B cell (primary cell): ENCODE data around the gene HLA-DPB1. TPM values are rescaled to one million over a fixed set of nuclear protein-coding genes. Genes with fewer than 3 reads are reported as not detected.

Experiments used
- ATAC-seq: fragments of 200-7000 bp; cut with Tn5 transposase; one replicate; pipeline ENCODE4 v1.10.0; 2021; ENCODE audit warnings: low read depth, mild to moderate bottlenecking, moderate number of reproducible peaks, moderate library complexity
- CTCF ChIA-PET: fragments of 350-600 bp; sonication (Branson Sonifier 250); formaldehyde crosslinking; loops from one replicate; lab custom pipeline; 2021; ENCODE audit warnings: antibody characterized with exemption, inconsistent platforms; lab: Charles Lee
- POLR2A ChIA-PET: fragments of 350-600 bp; sonication (Branson Sonifier 250); formaldehyde crosslinking; loops from one replicate; lab custom pipeline; 2021; ENCODE audit warnings: antibody characterized with exemption; lab: Charles Lee
- DNase-seq: peaks from one replicate; pipeline ENCODE4 v3.0.0; 2013
- H2AFZ ChIP-seq: 2 replicates; pipeline ENCODE4 v1.6.1; 2012; ENCODE audit warnings: mild to moderate bottlenecking, low read depth, low read length; ENCODE audit not compliant: insufficient read depth, poor library complexity, severe bottlenecking
- H3K27ac ChIP-seq, 2 donors: 1 replicate in 1 of 2; 2 replicates in 1 of 2; pipeline ENCODE4 v1.5.1; 2012 to 2013; ENCODE audit warnings: low read length in 2 of 2, mild to moderate bottlenecking in 2 of 2, moderate library complexity in 1 of 2
- H3K27me3 ChIP-seq, 4 experiments: fragments of 200-600 bp in 1 of 4; sonication (generic) in 1 of 4; replicated peaks in 1 of 4; 1 replicate in 2 of 4; 2 replicates in 2 of 4; pipeline versions ENCODE4 v1.6.1 to v1.7.0; 2013 to 2016; ENCODE audit warnings: low read length in 3 of 4, mild to moderate bottlenecking in 2 of 4, mixed read lengths in 1 of 4, moderate library complexity in 1 of 4; ENCODE audit not compliant: insufficient read depth in 4 of 4, control insufficient read depth in 3 of 4; ENCODE audit errors: control extremely low read depth in 1 of 4
- H3K36me3 ChIP-seq, 2 experiments: replicated peaks in 1 of 2; 1 replicate in 1 of 2; 2 replicates in 1 of 2; pipeline versions ENCODE4 v1.6.1 to v1.7.1; 2013; ENCODE audit warnings: low read length in 1 of 2; ENCODE audit not compliant: insufficient read depth in 2 of 2, control insufficient read depth in 1 of 2; ENCODE audit errors: control extremely low read depth in 1 of 2, extremely low read depth in 1 of 2
- H3K4me1 ChIP-seq, 2 donors: fragments of 200-600 bp in 1 of 2; sonication (generic) in 1 of 2; 1 replicate in 1 of 2; 2 replicates in 1 of 2; pipeline versions ENCODE4 v1.5.1 to v1.6.1; 2013 to 2017; ENCODE audit warnings: low read length in 2 of 2; ENCODE audit not compliant: control insufficient read depth in 2 of 2, insufficient read depth in 2 of 2
- H3K4me2 ChIP-seq: replicated peaks from 2 replicates; pipeline ENCODE3; 2012; ENCODE audit warnings: mild to moderate bottlenecking, low read depth, low read length; ENCODE audit not compliant: poor library complexity, severe bottlenecking
- H3K4me3 ChIP-seq, 5 experiments: fragments of 200-600 bp in 1 of 5; sonication (generic) in 1 of 5; 1 replicate in 3 of 5; 2 replicates in 2 of 5; pipeline versions ENCODE4 v1.5.1 to v1.7.0; 2011 to 2016; ENCODE audit warnings: low read length in 4 of 5, mild to moderate bottlenecking in 4 of 5, low read depth in 2 of 5, control low read depth in 1 of 5, moderate library complexity in 1 of 5; ENCODE audit not compliant: insufficient read depth in 1 of 5; ENCODE audit errors: control extremely low read depth in 1 of 5, extremely low read depth in 1 of 5
- H3K79me2 ChIP-seq: fragments of 200-600 bp; sonication (generic); one replicate; pipeline ENCODE4 v1.6.0; 2016; ENCODE audit warnings: low read length; ENCODE audit not compliant: control insufficient read depth, insufficient read depth
- H3K9ac ChIP-seq: fragments of 200-600 bp; sonication (generic); 2 replicates; pipeline ENCODE4 v1.6.1; 2017; ENCODE audit warnings: mild to moderate bottlenecking, low read length, moderate library complexity
- H3K9me3 ChIP-seq, 3 donors: one replicate each; pipeline versions ENCODE4 v1.6.1 to v1.7.1; 2013; ENCODE audit warnings: low read length in 2 of 3; ENCODE audit not compliant: control insufficient read depth in 2 of 3, insufficient read depth in 1 of 3; ENCODE audit errors: control extremely low read depth in 1 of 3
- H4K20me1 ChIP-seq: 2 replicates; pipeline ENCODE4 v1.6.0; 2012; ENCODE audit warnings: mild to moderate bottlenecking, low read length; ENCODE audit not compliant: insufficient read depth, control insufficient read depth, poor library complexity, severe bottlenecking
- H3K27ac Mint-ChIP-seq: one replicate; pipeline ENCODE4 v1.8.0; 2021; ENCODE audit warnings: mixed read lengths
- H3K27me3 Mint-ChIP-seq: one replicate; pipeline ENCODE4 v1.8.0; 2021; ENCODE audit warnings: mixed read lengths
- H3K4me1 Mint-ChIP-seq: one replicate; pipeline ENCODE4 v1.8.0; 2021; ENCODE audit warnings: mixed read lengths
- H3K4me3 Mint-ChIP-seq: one replicate; pipeline ENCODE4 v1.8.0; 2021; ENCODE audit warnings: mixed read lengths
- H3K9me3 Mint-ChIP-seq: one replicate; pipeline ENCODE4 v1.8.0; 2022; ENCODE audit warnings: mixed read lengths; ENCODE audit not compliant: insufficient read depth
- CTCF ChIP-seq: fragments of 200-600 bp; IDR thresholded peaks from one replicate; pipeline ENCODE4 v1.8.0; 2022; ENCODE audit warnings: antibody characterized with exemption, mild to moderate bottlenecking
- EZH2 ChIP-seq: IDR thresholded peaks from 2 replicates; pipeline ENCODE4 v1.6.1; 2012; ENCODE audit warnings: borderline replicate concordance, low read depth, mild to moderate bottlenecking, moderate library complexity, low read length; ENCODE audit not compliant: insufficient read depth, poor library complexity, severe bottlenecking
- WGBS: methylation state at CpG from one replicate; pipeline ENCODE4 v1.1.5; 2013; ENCODE audit warnings: missing lambda C conversion rate; ENCODE audit not compliant: insufficient coverage; 5-methylcytosine and 5-hydroxymethylcytosine counted together
- intact Hi-C: fragments of 100-400 bp; cut with micrococcal nuclease; formaldehyde crosslinking; loops from one replicate; pipeline ENCODE4 v1.10.0; 2022
- polyA plus RNA-seq: library from polyadenylated mRNA; depleted of rRNA; stranded (reverse); fragments of >200 nt; gene quantifications from 2 replicates; pipeline ENCODE4 v1.2.3, GENCODE V29; 2012
- total RNA-seq, 2 donors: library from RNA; stranded (reverse); fragments of 120-200 nt in 1 of 2; gene quantifications; 1 replicate in 1 of 2; 2 replicates in 1 of 2; pipeline versions ENCODE4 v1.2.3 to v1.2.4, GENCODE V29; 2013 to 2022

The HLA-DPB1 gene
- total and polyA plus RNA-seq, 2 donors (not counting 1 experiment from before 2014, with no cell fraction given), result 1,104 to 1,578 TPM

GRCh38 chr6:33036535-33036934 lies 39.3 kb upstream of the HLA-DPB1 start:
- ChIA-PET CTCF (interaction anchor here (1.3 to 1.5 kb wide), 6 partner anchors 11 to 22 kb away, joined by 4 to 5 read pairs (median 4); no protein-coding TSS in a partner anchor), POLR2A (interaction anchor here (1.1 to 1.5 kb wide), 2 partner anchors 9 to 37 kb away, joined by 4 to 5 read pairs; partner anchors contain the start of gene HLA-DPA1)
- intact Hi-C loops, result no loop called here
- H3K4me3 ChIP-seq, result no peak overlapping the region
- Mint-ChIP-seq H3K4me3 (no peak overlapping the region), H3K9me3 (peaks cover 14% of the 10 kb centered on the region), H3K4me1 (peaks cover 16% of the 10 kb centered on the region), H3K27me3 (no peaks in the 10 kb centered on the region), H3K27ac (no peak overlapping the region)
- WGBS, result no CpG with 5 or more reads among the region's 1 CpG
- H3K79me2 ChIP-seq, result peaks cover 15% of the 10 kb centered on the region
- DNase-seq (no peak), ATAC-seq (no peak)
- peaks cover 0 to 7% of the 10 kb centered on the region in 2 donors for H3K4me1 ChIP-seq
- H3K9me3 ChIP-seq, result peaks cover 0 to 19% (median 6%) of the 10 kb centered on the region in 3 donors
- no peak for TF ChIP-seq EZH2
- no peak for TF ChIP-seq CTCF
- H3K4me2 ChIP-seq, result no peak overlapping the region
- no peak overlapping the region for H3K9ac ChIP-seq
- H3K27ac ChIP-seq, result no peak overlapping the region
- no peak overlapping the region for H2AFZ ChIP-seq
- H4K20me1 ChIP-seq, result no peaks in the 10 kb centered on the region
- no peaks in the 10 kb centered on the region for H3K36me3 ChIP-seq
- H3K27me3 ChIP-seq, result no peaks in the 10 kb centered on the region

- Mint-ChIP-seq H3K27ac (no peak overlapping the region), H3K9me3 (peaks cover 13% of the 10 kb centered on the region), H3K4me3 (no peak overlapping the region), H3K4me1 (peaks cover 8% of the 10 kb centered on the region), H3K27me3 (no peaks in the 10 kb centered on the region)
- H3K27ac ChIP-seq, result no peak overlapping the region
- H3K4me2 ChIP-seq, result no peak overlapping the region
- WGBS, result 80% methylated on average over 1 of the region's 2 CpGs
- no peaks in the 10 kb centered on the region for H3K27me3 ChIP-seq
- no peaks in the 10 kb centered on the region for H3K36me3 ChIP-seq
- peaks cover 0 to 9% (median 0%) of the 10 kb centered on the region in 3 donors for H3K9me3 ChIP-seq
- DNase-seq (no peak), ATAC-seq (no peak)
- no peak overlapping the region for H3K9ac ChIP-seq
- intact Hi-C loops, result no loop called here
- H4K20me1 ChIP-seq, result no peaks in the 10 kb centered on the region
- peaks cover 0 to 3% of the 10 kb centered on the region in 2 donors for H3K4me1 ChIP-seq
- H2AFZ ChIP-seq, result no peak overlapping the region
- no peak overlapping the region for H3K4me3 ChIP-seq
- no peaks in the 10 kb centered on the region for H3K79me2 ChIP-seq
- CTCF ChIA-PET, result interaction anchor here (0.9 to 1.8 kb wide), 3 partner anchors 10 to 38 kb away, joined by 3 to 5 read pairs (median 3); no protein-coding TSS in a partner anchor
- POLR2A ChIA-PET, result interaction anchor here (1.2 kb wide), 1 partner anchor 33 kb away, joined by 3 read pairs; the partner anchor contains the start of gene HLA-DPA1
- TF ChIP-seq EZH2 (no peak), CTCF (no peak)
Measured at GRCh38 chr6:33040157-33040556, 35.6 kb upstream of the HLA-DPB1 start.
